Esophagus muscularis mucosa (tissue), 4 donors: ENCODE measurements around the gene HOXB7. TPM values are rescaled to one million over a fixed set of nuclear protein-coding genes. Genes with fewer than 3 reads are reported as not detected.
A peak's percentile ranks its signal among the peaks of the same experiment; 100 is the strongest.

Experiments
- DNase-seq: peaks from one replicate; pipeline ENCODE4 v3.0.0-alpha.2; 2017; ENCODE audit errors: extremely low spot score
- H3K27ac ChIP-seq, 4 donors: fragments of 200-600 bp; sonication (generic); replicated peaks in 1 of 4; 1 replicate in 3 of 4; 2 replicates in 1 of 4; pipeline ENCODE4 v1.5.1; 2016 to 2019; ENCODE audit warnings: mild to moderate bottlenecking in 1 of 4
- H3K27me3 ChIP-seq, 4 donors: fragments of 200-600 bp; sonication (generic); one replicate each; pipeline versions ENCODE4 v1.5.1 to v1.6.0; 2016 to 2019
- H3K36me3 ChIP-seq, 4 donors: fragments of 200-600 bp; sonication (generic); one replicate each; pipeline ENCODE4 v1.5.1; 2016 to 2019
- H3K4me1 ChIP-seq, 4 donors: fragments of 200-600 bp; sonication (generic); one replicate each; pipeline ENCODE4 v1.5.1; 2016 to 2019
- H3K4me3 ChIP-seq, 4 donors: fragments of 200-600 bp; sonication (generic); 1 replicate in 2 of 4; 2 replicates in 2 of 4; pipeline ENCODE4 v1.5.1; 2016 to 2019; ENCODE audit warnings: mild to moderate bottlenecking in 4 of 4, moderate library complexity in 1 of 4
- H3K9me3 ChIP-seq, 4 donors: fragments of 200-600 bp; sonication (generic); 1 replicate in 3 of 4; 2 replicates in 1 of 4; pipeline ENCODE4 v1.5.1; 2016 to 2019
- EP300 ChIP-seq: sonication (generic); formaldehyde crosslinking; IDR thresholded peaks from one replicate; pipeline ENCODE4 v1.6.1; 2017; ENCODE audit warnings: antibody characterized with exemption
- POLR2A ChIP-seq: fragments of 450-650 bp; IDR thresholded peaks from one replicate; pipeline ENCODE4 v1.6.1; 2017; ENCODE audit warnings: antibody characterized with exemption, moderate library complexity, mild to moderate bottlenecking, low read depth
- POLR2AphosphoS5 ChIP-seq, 2 donors: sonication (generic); formaldehyde crosslinking; IDR thresholded peaks; one replicate each; pipeline ENCODE4 v1.6.1; 2017; ENCODE audit warnings: antibody characterized with exemption in 2 of 2
- WGBS: methylation state at CpG from one replicate; pipeline ENCODE4 v1.1.5; 2018; 5-methylcytosine and 5-hydroxymethylcytosine counted together
- intact Hi-C: fragments of 100-400 bp; cut with DNase I; formaldehyde crosslinking; loops from one replicate; pipeline ENCODE4 v1.15.1; 2023
- small RNA-seq, 3 donors: library from RNA; depleted of rRNA; stranded (forward); fragments of <200 nt; gene quantifications; one replicate each; pipeline ENCODE3, GENCODE V24; 2016
- total RNA-seq, 4 donors: library from RNA; depleted of rRNA; stranded (reverse); fragments of >200 nt; gene quantifications; one replicate each; pipeline versions ENCODE4 v1.1.0 to v1.2.1, GENCODE V29; 2016
- TF ChIP-seq, protein P1 (sequence below), 3 experiments: fragments of 200-600 bp in 2 of 3; fragments of 450-650 bp in 1 of 3; sonication (generic) in 2 of 3; IDR thresholded peaks; one replicate each; pipeline ENCODE4 v1.5.1; 2017 to 2019; ENCODE audit warnings: antibody characterized with exemption in 3 of 3, mild to moderate bottlenecking in 2 of 3, moderate library complexity in 1 of 3

Gene HOXB7
- total RNA-seq, 4 donors from 2014 or later, result 0.52 to 1.7 (median 0.66) TPM

DNA sequence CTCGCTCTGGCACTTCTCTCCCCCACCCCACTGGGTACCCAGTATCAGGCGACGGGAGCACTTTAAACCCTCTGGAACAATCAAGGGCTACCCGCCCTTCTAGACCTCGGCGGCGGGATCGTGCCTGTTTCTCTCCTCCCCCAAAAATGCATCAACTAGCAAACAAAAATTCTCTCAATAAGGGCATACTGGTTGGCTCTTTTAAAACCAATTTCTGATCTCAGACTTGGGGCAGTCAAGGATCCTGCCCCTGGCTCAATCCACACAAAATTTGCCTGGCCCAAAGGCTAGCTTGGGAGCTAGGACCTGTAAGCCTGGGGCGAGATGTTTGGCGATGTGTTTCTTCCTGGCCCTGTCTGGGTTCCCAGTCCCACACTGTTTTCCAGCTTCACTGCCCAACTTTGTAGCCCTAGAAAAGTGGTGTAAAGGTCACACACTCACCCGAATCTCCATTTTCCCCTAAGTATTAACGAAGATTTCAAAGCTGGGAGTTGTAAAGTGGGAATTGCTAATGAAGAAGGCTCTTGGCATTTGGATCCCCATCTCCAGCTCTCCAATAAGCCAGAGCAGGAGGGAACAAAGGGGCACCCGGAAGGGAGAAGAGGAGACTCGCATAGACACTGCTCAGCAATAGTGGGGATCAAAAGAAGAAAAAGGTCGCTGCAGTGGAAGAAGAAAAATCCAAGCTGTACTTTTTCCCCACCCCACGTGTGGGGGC, 51.5 kb downstream of the HOXB7 start:
- no peak for DNase-seq
- no peaks in the 10 kb centered on the region for H3K9me3 ChIP-seq
- H3K4me1 ChIP-seq, result peaks cover 67 to 97% (median 96%) of the 10 kb centered on the region in 4 donors
- WGBS, result 60% methylated on average over 16 of the region's 16 CpGs
- H3K27me3 ChIP-seq, result no peaks in the 10 kb centered on the region
- peak overlapping the region; percentile 91 to 97 (median 96) for H3K27ac ChIP-seq
- intact Hi-C loops, result no loop called here
- peak overlapping the region; percentile 42 to 57 (median 56) for H3K4me3 ChIP-seq
- H3K36me3 ChIP-seq, result peaks cover 0 to 2% (median 0%) of the 10 kb centered on the region in 4 donors
- TF ChIP-seq EP300, result no peak
- no peak for TF ChIP-seq POLR2AphosphoS5 (IDR thresholded peaks at IDR 0.05)
- TF ChIP-seq, protein P1, sequence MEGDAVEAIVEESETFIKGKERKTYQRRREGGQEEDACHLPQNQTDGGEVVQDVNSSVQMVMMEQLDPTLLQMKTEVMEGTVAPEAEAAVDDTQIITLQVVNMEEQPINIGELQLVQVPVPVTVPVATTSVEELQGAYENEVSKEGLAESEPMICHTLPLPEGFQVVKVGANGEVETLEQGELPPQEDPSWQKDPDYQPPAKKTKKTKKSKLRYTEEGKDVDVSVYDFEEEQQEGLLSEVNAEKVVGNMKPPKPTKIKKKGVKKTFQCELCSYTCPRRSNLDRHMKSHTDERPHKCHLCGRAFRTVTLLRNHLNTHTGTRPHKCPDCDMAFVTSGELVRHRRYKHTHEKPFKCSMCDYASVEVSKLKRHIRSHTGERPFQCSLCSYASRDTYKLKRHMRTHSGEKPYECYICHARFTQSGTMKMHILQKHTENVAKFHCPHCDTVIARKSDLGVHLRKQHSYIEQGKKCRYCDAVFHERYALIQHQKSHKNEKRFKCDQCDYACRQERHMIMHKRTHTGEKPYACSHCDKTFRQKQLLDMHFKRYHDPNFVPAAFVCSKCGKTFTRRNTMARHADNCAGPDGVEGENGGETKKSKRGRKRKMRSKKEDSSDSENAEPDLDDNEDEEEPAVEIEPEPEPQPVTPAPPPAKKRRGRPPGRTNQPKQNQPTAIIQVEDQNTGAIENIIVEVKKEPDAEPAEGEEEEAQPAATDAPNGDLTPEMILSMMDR (IDR thresholded peaks at IDR 0.05), result no peak
- TF ChIP-seq POLR2A, result no peak

- Histone ChIP-seq H3K27ac (peak overlapping the region; percentile 91 to 97 (median 96)), H3K9me3 (no peaks in the 10 kb centered on the region), H3K4me1 (peaks cover 67 to 97% (median 97%) of the 10 kb centered on the region in 4 donors), H3K36me3 (peaks cover 0 to 5% (median 0%) of the 10 kb centered on the region in 4 donors), H3K27me3 (no peaks in the 10 kb centered on the region), H3K4me3 (peak overlapping the region; percentile 42 to 57 (median 56))
- TF ChIP-seq, protein P1 (IDR thresholded peaks at IDR 0.05), result no peak
- no peak for TF ChIP-seq EP300
- no peak for TF ChIP-seq POLR2AphosphoS5 (IDR thresholded peaks at IDR 0.05)
- no peak for TF ChIP-seq POLR2A
- no peak for DNase-seq
- WGBS, result 46% methylated on average over 2 of the region's 2 CpGs
- intact Hi-C loops, result no loop called here
Observed at GRCh38 chr17:48558831-48559121, 52.0 kb downstream of the HOXB7 start.

GRCh38 chr17:48558057-48558830, 52.6 kb downstream of the HOXB7 start:
- H3K36me3 ChIP-seq, result peaks cover 0 to 5% (median 0%) of the 10 kb centered on the region in 4 donors
- H3K4me3 ChIP-seq, result peak overlapping the region; percentile 42 to 57 (median 56)
- peak overlapping the region; percentile 91 to 97 (median 96) for H3K27ac ChIP-seq
- H3K27me3 ChIP-seq, result no peaks in the 10 kb centered on the region
- 57% methylated on average over 11 of the region's 13 CpGs for WGBS
- intact Hi-C loops, result no loop called here
- H3K9me3 ChIP-seq, result no peaks in the 10 kb centered on the region
- no peak for DNase-seq
- peaks cover 67 to 97% (median 97%) of the 10 kb centered on the region in 4 donors for H3K4me1 ChIP-seq
- TF ChIP-seq POLR2AphosphoS5 (IDR thresholded peaks at IDR 0.05) (no peak), EP300 (no peak), POLR2A (no peak)
- TF ChIP-seq, protein P1 (IDR thresholded peaks at IDR 0.05), result no peak

Small RNAs within 50 kb of the gene (small RNA-seq; reads per million reads assigned to genes)
- gene MIR196A1, result 0 reads per million in 3 donors

Other genes starting within 250 kb of the HOXB7 start
- gene SKAP1, start 180.8 kb downstream of the HOXB7 start, total RNA-seq, result 1 to 10 TPM; 1.1 to 1.7 (median 1.2) TPM
- not detected for gene HOXB1, start 80.0 kb downstream of the HOXB7 start, total RNA-seq
- 10 to 100 TPM; 36.3 to 86.4 (median 63.4) TPM for gene HOXB2, start 65.9 kb downstream of the HOXB7 start, total RNA-seq
- gene HOXB4, start 32.7 kb downstream of the HOXB7 start, total RNA-seq, result 1 to 10 TPM; 3.5 to 8.3 (median 5.0) TPM
- gene HOXB3, start 20.8 kb downstream of the HOXB7 start, total RNA-seq, result 10 to 100 TPM; 10.8 to 34.9 (median 28.7) TPM
- under 1 TPM; 0.17 to 0.83 (median 0.36) TPM for gene HOXB5, start 17.2 kb downstream of the HOXB7 start, total RNA-seq
- 1 to 10 TPM; 2.2 to 5.4 (median 2.9) TPM for gene HOXB6, start 6.0 kb downstream of the HOXB7 start, total RNA-seq
- gene HOXB8, start 4.3 kb upstream of the HOXB7 start, total RNA-seq, result not detected
- not detected for gene HOXB9, start 15.3 kb upstream of the HOXB7 start, total RNA-seq
- gene PRAC1, start 111.5 kb upstream of the HOXB7 start, total RNA-seq, result not detected
- not detected for gene PRAC2, start 112.2 kb upstream of the HOXB7 start, total RNA-seq
- gene HOXB13, start 117.7 kb upstream of the HOXB7 start, total RNA-seq, result not detected
- 1 to 10 TPM in 1 of 4 donors, under 1 TPM in 2, not detected in 1; under 0.01 to 1.1 (median 0.29) TPM for gene TTLL6, start 206.2 kb upstream of the HOXB7 start, total RNA-seq
- gene CALCOCO2, start 220.0 kb upstream of the HOXB7 start, total RNA-seq, result 100 to 1,000 TPM; 157 to 210 (median 183) TPM